Erythroblast (primary cell): Measurements from ENCODE around the gene DPYSL4.

Source experiments
- GATA1 ChIP-seq: IDR thresholded peaks from 2 replicates; pipeline ENCODE4 v1.6.1; 2011; ENCODE audit warnings: low read depth, mild to moderate bottlenecking, control low read depth, low read length, moderate library complexity
- POLR2A ChIP-seq: IDR thresholded peaks from 2 replicates; pipeline ENCODE4 v1.6.1; 2011; ENCODE audit warnings: mild to moderate bottlenecking, low read length

DNA sequence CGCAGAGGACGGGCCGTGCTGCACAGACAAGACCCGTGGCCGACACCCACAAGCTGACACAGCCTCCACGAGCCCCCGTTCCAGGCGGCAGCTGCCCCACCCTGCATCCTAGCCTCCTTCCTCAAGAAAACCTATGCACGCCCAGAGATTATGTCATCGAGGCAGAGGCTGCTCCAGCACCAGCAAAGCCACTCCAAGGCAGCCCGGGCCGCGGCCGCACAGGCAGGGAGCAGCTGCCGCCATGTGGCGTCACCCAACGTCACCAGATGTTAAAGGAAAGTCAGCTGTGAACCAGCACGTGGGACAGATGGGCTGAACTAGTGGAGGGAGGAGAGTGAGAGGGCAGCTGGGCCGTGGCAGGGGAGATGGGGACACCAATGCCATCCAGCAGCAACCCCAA is 61.2 kb downstream of the DPYSL4 start:
- TF ChIP-seq POLR2A (no peak), GATA1 (no peak)
